Mucosa of rectum (tissue), 2 donors: ENCODE results near the gene PXYLP1.
A peak's percentile ranks its signal among the peaks of the same experiment; 100 is the strongest.

ENCODE experiments used
- H3K27ac ChIP-seq, 2 donors: one replicate each; pipeline ENCODE4 v1.7.0; 2013; ENCODE audit warnings: inconsistent platforms in 2 of 2, low read depth in 2 of 2, low read length in 2 of 2
- H3K27me3 ChIP-seq, 2 donors: one replicate each; pipeline ENCODE4 v1.7.0; 2013; ENCODE audit warnings: low read length in 2 of 2; ENCODE audit not compliant: control insufficient read depth in 2 of 2, insufficient read depth in 2 of 2
- H3K36me3 ChIP-seq, 2 donors: one replicate each; pipeline ENCODE4 v1.7.0; 2013; ENCODE audit warnings: low read length in 2 of 2; ENCODE audit not compliant: control insufficient read depth in 2 of 2, insufficient read depth in 2 of 2
- H3K4me1 ChIP-seq, 2 donors: one replicate each; pipeline ENCODE4 v1.7.0; 2013; ENCODE audit warnings: low read length in 2 of 2, mild to moderate bottlenecking in 1 of 2; ENCODE audit not compliant: control insufficient read depth in 2 of 2, insufficient read depth in 2 of 2
- H3K4me3 ChIP-seq, 2 donors: one replicate each; pipeline ENCODE4 v1.7.0; 2013; ENCODE audit warnings: low read length in 2 of 2
- H3K9ac ChIP-seq, 2 donors: one replicate each; pipeline ENCODE4 v1.7.0; 2013; ENCODE audit warnings: low read length in 2 of 2, low read depth in 1 of 2, mild to moderate bottlenecking in 1 of 2
- H3K9me3 ChIP-seq, 2 donors: one replicate each; pipeline ENCODE4 v1.7.0; 2013; ENCODE audit warnings: low read length in 2 of 2; ENCODE audit not compliant: control insufficient read depth in 2 of 2
- donor health status: healthy.
- donor health status: Normal muscosa, but diverticular disease.

Gene PXYLP1

GRCh38 chr3:141227752-141228151 lies 3.9 kb upstream of the PXYLP1 start:
- Histone ChIP-seq H3K4me1 (peaks cover 6 to 9% of the 10 kb centered on the region in 2 donors), H3K4me3 (no peak overlapping the region), H3K9ac (no peak overlapping the region), H3K36me3 (no peaks in the 10 kb centered on the region), H3K9me3 (no peaks in the 10 kb centered on the region), H3K27ac (no peak overlapping the region), H3K27me3 (no peaks in the 10 kb centered on the region)

- Histone ChIP-seq H3K9ac (no peak overlapping the region), H3K9me3 (no peaks in the 10 kb centered on the region), H3K27me3 (no peaks in the 10 kb centered on the region), H3K4me3 (no peak overlapping the region), H3K36me3 (no peaks in the 10 kb centered on the region), H3K27ac (no peak overlapping the region), H3K4me1 (peaks cover 6 to 11% of the 10 kb centered on the region in 2 donors)
Observed at GRCh38 chr3:141228395-141228794, 3.2 kb upstream of the PXYLP1 start.

- Histone ChIP-seq H3K4me1 (peaks cover 6 to 11% of the 10 kb centered on the region in 2 donors), H3K27ac (no peak overlapping the region), H3K4me3 (no peak overlapping the region), H3K36me3 (no peaks in the 10 kb centered on the region), H3K9me3 (no peaks in the 10 kb centered on the region), H3K9ac (no peak overlapping the region), H3K27me3 (no peaks in the 10 kb centered on the region)
Observed at GRCh38 chr3:141229132-141229531, 2.5 kb upstream of the PXYLP1 start.

GRCh38 chr3:141230293-141230692 lies 1.3 kb upstream of the PXYLP1 start:
- Histone ChIP-seq H3K27me3 (no peaks in the 10 kb centered on the region), H3K4me3 (peak overlapping the region in 1 of 2 donors; percentile 83), H3K9ac (no peak overlapping the region), H3K9me3 (no peaks in the 10 kb centered on the region), H3K4me1 (peaks cover 6 to 11% of the 10 kb centered on the region in 2 donors), H3K27ac (no peak overlapping the region), H3K36me3 (no peaks in the 10 kb centered on the region)

GRCh38 chr3:141231952-141232823 lies 563 bp downstream of the PXYLP1 start:
- Histone ChIP-seq H3K27me3 (no peaks in the 10 kb centered on the region), H3K9ac (peak overlapping the region; percentile 60 to 79), H3K36me3 (no peaks in the 10 kb centered on the region), H3K4me3 (peak overlapping the region; percentile 67 to 78), H3K9me3 (no peaks in the 10 kb centered on the region), H3K4me1 (peaks cover 11 to 13% of the 10 kb centered on the region in 2 donors), H3K27ac (peak overlapping the region; percentile 3 to 91)

- Histone ChIP-seq H3K9ac (no peak overlapping the region), H3K4me3 (no peak overlapping the region), H3K36me3 (no peaks in the 10 kb centered on the region), H3K27ac (no peak overlapping the region), H3K4me1 (peaks cover 11 to 13% of the 10 kb centered on the region in 2 donors), H3K27me3 (no peaks in the 10 kb centered on the region), H3K9me3 (no peaks in the 10 kb centered on the region)
Observed at GRCh38 chr3:141233457-141234161, 2.0 kb downstream of the PXYLP1 start.

GRCh38 chr3:141234283-141234682 lies 2.7 kb downstream of the PXYLP1 start:
- H3K36me3 ChIP-seq, result no peaks in the 10 kb centered on the region
- H3K9me3 ChIP-seq, result no peaks in the 10 kb centered on the region
- H3K9ac ChIP-seq, result no peak overlapping the region
- peaks cover 11 to 13% of the 10 kb centered on the region in 2 donors for H3K4me1 ChIP-seq
- H3K4me3 ChIP-seq, result no peak overlapping the region
- H3K27ac ChIP-seq, result no peak overlapping the region
- no peaks in the 10 kb centered on the region for H3K27me3 ChIP-seq

- no peak overlapping the region for H3K9ac ChIP-seq
- peaks cover 9 to 11% of the 10 kb centered on the region in 2 donors for H3K4me1 ChIP-seq
- no peaks in the 10 kb centered on the region for H3K9me3 ChIP-seq
- H3K4me3 ChIP-seq, result peak overlapping the region in 1 of 2 donors; percentile 4
- no peaks in the 10 kb centered on the region for H3K27me3 ChIP-seq
- no peaks in the 10 kb centered on the region for H3K36me3 ChIP-seq
- no peak overlapping the region for H3K27ac ChIP-seq
Observed at GRCh38 chr3:141235661-141236171, 4.1 kb downstream of the PXYLP1 start.

- H3K4me1 ChIP-seq, result peaks cover 5 to 10% of the 10 kb centered on the region in 2 donors
- no peak overlapping the region for H3K9ac ChIP-seq
- no peaks in the 10 kb centered on the region for H3K27me3 ChIP-seq
- no peak overlapping the region for H3K27ac ChIP-seq
- H3K36me3 ChIP-seq, result no peaks in the 10 kb centered on the region
- H3K4me3 ChIP-seq, result no peak overlapping the region
- H3K9me3 ChIP-seq, result no peaks in the 10 kb centered on the region
Observed at GRCh38 chr3:141236361-141236760, 4.7 kb downstream of the PXYLP1 start.
